Gastrocnemius medialis (tissue), 4 donors: Measurements from ENCODE around the gene NUP188. TPM values are rescaled to one million over a fixed set of nuclear protein-coding genes. Genes with fewer than 3 reads are reported as not detected.
A peak's percentile ranks its signal among the peaks of the same experiment; 100 is the strongest.

Source experiments
- ATAC-seq, 2 donors: fragments of 150-250 bp; one replicate each; pipeline ENCODE4 v1.9.1; 2016
- DNase-seq, 2 donors: peaks; one replicate each; pipeline ENCODE4 v3.0.0-alpha.2; 2019
- H3K27ac ChIP-seq, 4 donors: fragments of 200-600 bp; sonication (generic); 1 replicate in 1 of 4; 2 replicates in 3 of 4; pipeline ENCODE4 v1.5.1; 2016 to 2018; ENCODE audit warnings: mild to moderate bottlenecking in 2 of 4, moderate library complexity in 1 of 4
- H3K27me3 ChIP-seq, 3 donors: fragments of 200-600 bp; sonication (generic) in 2 of 3; 1 replicate in 1 of 3; 2 replicates in 2 of 3; pipeline versions ENCODE4 v1.5.1 to v1.6.0; 2016 to 2019; ENCODE audit warnings: mild to moderate bottlenecking in 1 of 3, moderate library complexity in 1 of 3
- H3K36me3 ChIP-seq, 2 donors: fragments of 200-600 bp; sonication (generic) in 1 of 2; one replicate each; pipeline ENCODE4 v1.5.1; 2017 to 2018
- H3K4me1 ChIP-seq, 2 donors: fragments of 200-600 bp; sonication (generic) in 1 of 2; one replicate each; pipeline ENCODE4 v1.5.1; 2016 to 2017; ENCODE audit warnings: mild to moderate bottlenecking in 2 of 2
- H3K4me3 ChIP-seq, 4 donors: fragments of 200-600 bp; sonication (generic) in 3 of 4; 1 replicate in 1 of 4; 2 replicates in 3 of 4; pipeline ENCODE4 v1.5.1; 2016 to 2019; ENCODE audit warnings: mild to moderate bottlenecking in 2 of 4
- H3K9me3 ChIP-seq, 3 donors: fragments of 200-600 bp; sonication (generic) in 2 of 3; 1 replicate in 1 of 3; 2 replicates in 2 of 3; pipeline ENCODE4 v1.5.1; 2016 to 2019
- POLR2A ChIP-seq, 2 donors: fragments of 450-650 bp; IDR thresholded peaks; one replicate each; pipeline ENCODE4 v1.6.1; 2017; ENCODE audit warnings: antibody characterized with exemption in 2 of 2, mild to moderate bottlenecking in 2 of 2, moderate library complexity in 2 of 2
- in situ Hi-C, 4 donors: fragments of 200-750 bp; cut with MboI; loops; one replicate each; pipeline versions ENCODE4 v1.15.0 to v1.8.0; 2017; ENCODE audit warnings: low sequenced_read_pairs in 4 of 4
- intact Hi-C: fragments of 100-400 bp; cut with DNase I; formaldehyde crosslinking; loops from one replicate; pipeline ENCODE4 v1.15.1; 2023; ENCODE audit warnings: low total_unique reads
- total RNA-seq, 4 donors: library from RNA; depleted of rRNA; stranded (reverse); fragments of >200 nt; gene quantifications; one replicate each; pipeline versions ENCODE4 v1.1.0 to v1.2.3, GENCODE V29; 2016
- TF ChIP-seq, protein P1 (sequence below), 5 experiments: fragments of 450-650 bp in 3 of 5; fragments of 200-600 bp in 2 of 5; sonication (generic) in 2 of 5; IDR thresholded peaks in 4 of 5; conservative IDR thresholded peaks in 1 of 5; 1 replicate in 4 of 5; 2 replicates in 1 of 5; pipeline ENCODE4 v1.5.1; 2016 to 2019; ENCODE audit warnings: antibody characterized with exemption in 5 of 5, mild to moderate bottlenecking in 3 of 5, moderate library complexity in 3 of 5

NUP188 gene
- total RNA-seq, 4 donors from 2014 or later = 24.7 to 59.7 (median 30.3) TPM

DNA sequence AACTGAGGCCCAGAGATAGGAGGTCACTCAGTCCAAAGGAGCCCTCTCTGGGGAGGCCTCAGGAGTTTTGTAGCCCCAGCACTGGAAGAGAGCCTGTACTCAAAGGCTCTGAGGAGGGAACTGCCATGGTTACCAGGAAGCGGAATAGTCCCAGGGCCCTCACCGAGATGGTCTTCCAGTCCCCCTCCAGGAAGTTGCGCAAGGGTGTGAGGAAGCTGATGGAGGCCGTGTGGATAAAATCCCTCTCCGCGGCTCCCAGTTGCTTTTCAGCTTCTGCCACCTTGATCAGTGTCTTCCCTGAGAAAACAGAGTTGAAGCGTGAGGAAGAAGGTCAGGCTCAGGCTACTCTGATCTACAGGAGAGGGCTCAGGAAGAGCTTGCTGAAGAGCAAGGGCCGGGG lies 67.1 kb downstream of the NUP188 start:
- peaks cover 0 to 5% of the 10 kb centered on the region in 2 donors for H3K4me1 ChIP-seq
- intact Hi-C loops (no loop called here), in situ Hi-C loops (no loop called here)
- no peaks in the 10 kb centered on the region for H3K27me3 ChIP-seq
- no peaks in the 10 kb centered on the region for H3K9me3 ChIP-seq
- H3K4me3 ChIP-seq = no peak overlapping the region
- ATAC-seq (no peak), DNase-seq (no peak)
- peaks cover 0 to 55% of the 10 kb centered on the region in 2 donors for H3K36me3 ChIP-seq
- H3K27ac ChIP-seq = no peak overlapping the region
- TF ChIP-seq, protein P1, sequence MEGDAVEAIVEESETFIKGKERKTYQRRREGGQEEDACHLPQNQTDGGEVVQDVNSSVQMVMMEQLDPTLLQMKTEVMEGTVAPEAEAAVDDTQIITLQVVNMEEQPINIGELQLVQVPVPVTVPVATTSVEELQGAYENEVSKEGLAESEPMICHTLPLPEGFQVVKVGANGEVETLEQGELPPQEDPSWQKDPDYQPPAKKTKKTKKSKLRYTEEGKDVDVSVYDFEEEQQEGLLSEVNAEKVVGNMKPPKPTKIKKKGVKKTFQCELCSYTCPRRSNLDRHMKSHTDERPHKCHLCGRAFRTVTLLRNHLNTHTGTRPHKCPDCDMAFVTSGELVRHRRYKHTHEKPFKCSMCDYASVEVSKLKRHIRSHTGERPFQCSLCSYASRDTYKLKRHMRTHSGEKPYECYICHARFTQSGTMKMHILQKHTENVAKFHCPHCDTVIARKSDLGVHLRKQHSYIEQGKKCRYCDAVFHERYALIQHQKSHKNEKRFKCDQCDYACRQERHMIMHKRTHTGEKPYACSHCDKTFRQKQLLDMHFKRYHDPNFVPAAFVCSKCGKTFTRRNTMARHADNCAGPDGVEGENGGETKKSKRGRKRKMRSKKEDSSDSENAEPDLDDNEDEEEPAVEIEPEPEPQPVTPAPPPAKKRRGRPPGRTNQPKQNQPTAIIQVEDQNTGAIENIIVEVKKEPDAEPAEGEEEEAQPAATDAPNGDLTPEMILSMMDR (IDR thresholded peaks at IDR 0.05 in 4 of 5, conservative IDR thresholded peaks at IDR 0.05 in 1 of 5) = no peak
- no peak for TF ChIP-seq POLR2A (IDR thresholded peaks at IDR 0.05)

DNA sequence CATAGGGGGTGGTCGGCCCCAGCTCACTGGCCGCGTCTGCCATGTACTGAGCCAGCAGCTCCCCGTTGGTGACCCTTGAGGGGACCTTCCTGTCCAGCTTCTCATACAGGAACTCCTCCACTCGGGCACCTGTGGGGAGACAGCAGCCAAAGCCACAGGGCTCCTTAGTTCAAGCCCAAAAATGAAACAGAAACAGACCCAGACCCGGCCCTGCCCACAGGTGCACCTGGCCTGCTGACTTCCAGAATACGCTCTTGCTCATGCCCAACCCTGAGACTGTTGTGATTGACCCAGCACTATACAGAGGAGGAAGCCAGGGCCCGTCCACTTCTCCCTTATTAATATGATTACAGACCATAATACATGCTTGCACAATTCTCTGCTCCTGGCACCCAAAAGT lies 73.6 kb downstream of the NUP188 start:
- no peak for ATAC-seq
- H3K27me3 ChIP-seq = no peaks in the 10 kb centered on the region
- intact Hi-C loops = loop anchor here (5.0 to 10.0 kb wide), 2 partner anchors 159 to 474 kb away; no protein-coding TSS in a partner anchor
- TF ChIP-seq, protein P1 (IDR thresholded peaks at IDR 0.05 in 4 of 5, conservative IDR thresholded peaks at IDR 0.05 in 1 of 5) = no peak
- no peak for TF ChIP-seq POLR2A (IDR thresholded peaks at IDR 0.05)
- H3K27ac ChIP-seq = peak overlapping the region in 3 of 4 donors; percentile 26 to 43 (median 30)
- H3K4me3 ChIP-seq = no peak overlapping the region
- H3K4me1 ChIP-seq = peaks cover 19 to 22% of the 10 kb centered on the region in 2 donors
- H3K9me3 ChIP-seq = no peaks in the 10 kb centered on the region
- in situ Hi-C loops = no loop called here
- DNase-seq = no peak
- H3K36me3 ChIP-seq = peaks cover 0 to 8% of the 10 kb centered on the region in 2 donors

DNA sequence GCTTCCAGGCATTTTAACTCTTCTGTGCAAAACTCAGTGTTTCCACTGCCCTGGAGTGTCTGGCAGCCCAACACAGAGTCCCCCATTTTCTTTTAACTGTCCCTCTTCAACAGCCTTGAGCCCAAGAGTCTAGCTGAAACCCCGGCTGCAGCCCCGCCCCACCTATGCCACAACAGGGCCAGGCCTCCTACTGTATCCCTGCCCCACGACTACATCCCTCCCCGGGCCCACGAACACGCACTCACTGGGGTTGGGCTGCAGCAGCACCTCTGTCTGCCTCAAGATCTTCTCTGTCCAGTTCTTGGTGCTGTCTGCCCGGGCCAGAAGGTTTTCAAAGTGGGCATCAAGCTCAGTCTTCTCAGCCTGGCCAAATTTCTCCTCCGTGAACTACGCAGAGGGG lies 74.5 kb downstream of the NUP188 start:
- intact Hi-C loops = loop anchor here (2.0 to 10.0 kb wide), 3 partner anchors 15 to 473 kb away; no protein-coding TSS in a partner anchor
- peak overlapping the region; percentile 81 to 90 (median 86) for H3K27ac ChIP-seq

GRCh38 chr9:129023036-129023907 lies 75.8 kb downstream of the NUP188 start:
- intact Hi-C loops = loop anchor here (2.0 to 10.0 kb wide), 3 partner anchors 16 to 472 kb away; no protein-coding TSS in a partner anchor
- peak overlapping the region in 1 of 4 donors; percentile 11 for H3K4me3 ChIP-seq
- no peaks in the 10 kb centered on the region for H3K27me3 ChIP-seq
- no peaks in the 10 kb centered on the region for H3K36me3 ChIP-seq
- DNase-seq = peak; percentile 83 to 95
- ATAC-seq = peak; percentile 69 to 73
- in situ Hi-C loops = no loop called here
- H3K27ac ChIP-seq = peak overlapping the region; percentile 81 to 90 (median 86)
- peaks cover 30 to 38% of the 10 kb centered on the region in 2 donors for H3K4me1 ChIP-seq
- no peaks in the 10 kb centered on the region for H3K9me3 ChIP-seq
- TF ChIP-seq POLR2A (IDR thresholded peaks at IDR 0.05) = no peak
- TF ChIP-seq, protein P1 (IDR thresholded peaks at IDR 0.05 in 4 of 5, conservative IDR thresholded peaks at IDR 0.05 in 1 of 5) = no peak

More for the DNA sequence above, 74.5 kb downstream of the NUP188 start:
- peaks cover 0 to 8% of the 10 kb centered on the region in 2 donors for H3K36me3 ChIP-seq
- H3K4me1 ChIP-seq = peaks cover 24 to 31% of the 10 kb centered on the region in 2 donors
- H3K27me3 ChIP-seq = no peaks in the 10 kb centered on the region
- DNase-seq (no peak), ATAC-seq (no peak)
- TF ChIP-seq, protein P1 (IDR thresholded peaks at IDR 0.05 in 4 of 5, conservative IDR thresholded peaks at IDR 0.05 in 1 of 5) = no peak
- no peak for TF ChIP-seq POLR2A (IDR thresholded peaks at IDR 0.05)
- H3K9me3 ChIP-seq = no peaks in the 10 kb centered on the region
- H3K4me3 ChIP-seq = no peak overlapping the region
- in situ Hi-C loops = no loop called here
